NT2/D1 (cell line): Measurements from ENCODE around the gene VDAC1.

Source experiments
- DNase-seq: peaks from one replicate; pipeline ENCODE4 v3.0.0-alpha.2; 2011; ENCODE audit warnings: low read depth, low spot score
- H3K27me3 ChIP-seq: 2 replicates; pipeline ENCODE4 v1.6.0; 2011; ENCODE audit warnings: mild to moderate bottlenecking; ENCODE audit not compliant: insufficient read length, insufficient read depth
- H3K36me3 ChIP-seq: 2 replicates; pipeline ENCODE4 v1.6.1; 2011; ENCODE audit warnings: mild to moderate bottlenecking, low read length, mixed read lengths; ENCODE audit not compliant: insufficient read depth, insufficient read length
- H3K4me1 ChIP-seq: 2 replicates; pipeline ENCODE4 v1.5.1; 2011; ENCODE audit not compliant: insufficient read depth, insufficient read length
- H3K4me3 ChIP-seq: 2 replicates; pipeline ENCODE4 v1.5.1; 2011; ENCODE audit warnings: low read depth; ENCODE audit not compliant: insufficient read length
- H3K9ac ChIP-seq: 2 replicates; pipeline ENCODE4 v1.6.0; 2011; ENCODE audit warnings: low read depth; ENCODE audit not compliant: insufficient read length
- H3K9me3 ChIP-seq: 2 replicates; pipeline ENCODE4 v1.5.1; 2011; ENCODE audit warnings: mild to moderate bottlenecking, low read length; ENCODE audit not compliant: insufficient read depth
- SUZ12 ChIP-seq: IDR thresholded peaks from 2 replicates; pipeline ENCODE4 v1.6.1; 2011; ENCODE audit not compliant: insufficient read length, insufficient read depth; ENCODE audit errors: extremely low read depth
- YY1 ChIP-seq: IDR thresholded peaks from 2 replicates; pipeline ENCODE4 v1.6.1; 2011; ENCODE audit not compliant: insufficient read length, insufficient read depth
- ZNF274 ChIP-seq: IDR thresholded peaks from 2 replicates; pipeline ENCODE4 v1.6.1; 2011; ENCODE audit warnings: mild to moderate bottlenecking, low read depth, low read length

The VDAC1 gene

GRCh38 chr5:134000091-134000511, 4.7 kb downstream of the VDAC1 start:
- H3K4me1 ChIP-seq, result peaks cover 27% of the 10 kb centered on the region
- no peaks in the 10 kb centered on the region for H3K27me3 ChIP-seq
- no peak overlapping the region for H3K9ac ChIP-seq
- TF ChIP-seq SUZ12, result no peak
- TF ChIP-seq YY1, result no peak
- no peak for TF ChIP-seq ZNF274
- no peak overlapping the region for H3K4me3 ChIP-seq
- H3K36me3 ChIP-seq, result peaks cover 53% of the 10 kb centered on the region
- no peaks in the 10 kb centered on the region for H3K9me3 ChIP-seq
- no peak for DNase-seq

- DNase-seq, result no peak
- Histone ChIP-seq H3K36me3 (peaks cover 54% of the 10 kb centered on the region), H3K9ac (no peak overlapping the region), H3K4me1 (peaks cover 27% of the 10 kb centered on the region), H3K4me3 (no peak overlapping the region), H3K9me3 (no peaks in the 10 kb centered on the region), H3K27me3 (no peaks in the 10 kb centered on the region)
- TF ChIP-seq SUZ12 (no peak), ZNF274 (no peak), YY1 (no peak)
Measured at GRCh38 chr5:133998807-133999206, 6.0 kb downstream of the VDAC1 start.

- Histone ChIP-seq H3K9me3 (no peaks in the 10 kb centered on the region), H3K9ac (no peak overlapping the region), H3K4me3 (no peak overlapping the region), H3K27me3 (no peaks in the 10 kb centered on the region), H3K4me1 (peaks cover 25% of the 10 kb centered on the region), H3K36me3 (peaks cover 54% of the 10 kb centered on the region)
- no peak for DNase-seq
- TF ChIP-seq SUZ12 (no peak), YY1 (no peak), ZNF274 (no peak)
Measured at GRCh38 chr5:133998042-133998441, 6.7 kb downstream of the VDAC1 start.

- Histone ChIP-seq H3K4me1 (peaks cover 21% of the 10 kb centered on the region), H3K9me3 (no peaks in the 10 kb centered on the region), H3K9ac (no peak overlapping the region), H3K4me3 (no peak overlapping the region), H3K36me3 (peaks cover 51% of the 10 kb centered on the region), H3K27me3 (no peaks in the 10 kb centered on the region)
- TF ChIP-seq ZNF274 (no peak), YY1 (no peak), SUZ12 (no peak)
- DNase-seq, result no peak
Measured at GRCh38 chr5:133996683-133997252, 8.0 kb downstream of the VDAC1 start.

- Histone ChIP-seq H3K36me3 (peaks cover 51% of the 10 kb centered on the region), H3K4me1 (peaks cover 19% of the 10 kb centered on the region), H3K9ac (peak overlapping the region; percentile 21), H3K9me3 (no peaks in the 10 kb centered on the region), H3K27me3 (no peaks in the 10 kb centered on the region), H3K4me3 (no peak overlapping the region)
- no peak for TF ChIP-seq YY1
- no peak for TF ChIP-seq SUZ12
- no peak for TF ChIP-seq ZNF274
- DNase-seq, result no peak
Measured at GRCh38 chr5:133995883-133996563, 8.8 kb downstream of the VDAC1 start.

- Histone ChIP-seq H3K9me3 (no peaks in the 10 kb centered on the region), H3K36me3 (peaks cover 51% of the 10 kb centered on the region), H3K9ac (no peak overlapping the region), H3K4me1 (peaks cover 17% of the 10 kb centered on the region), H3K27me3 (no peaks in the 10 kb centered on the region), H3K4me3 (no peak overlapping the region)
- TF ChIP-seq ZNF274, result no peak
- no peak for TF ChIP-seq SUZ12
- TF ChIP-seq YY1, result no peak
- DNase-seq, result no peak
Measured at GRCh38 chr5:133995341-133995740, 9.4 kb downstream of the VDAC1 start.

GRCh38 chr5:133994990-133995333, 9.8 kb downstream of the VDAC1 start:
- no peak for DNase-seq
- Histone ChIP-seq H3K36me3 (peaks cover 51% of the 10 kb centered on the region), H3K9ac (no peak overlapping the region), H3K4me1 (peaks cover 13% of the 10 kb centered on the region), H3K9me3 (no peaks in the 10 kb centered on the region), H3K27me3 (no peaks in the 10 kb centered on the region), H3K4me3 (no peak overlapping the region)
- TF ChIP-seq YY1, result no peak
- no peak for TF ChIP-seq SUZ12
